ENCODE data around the gene S100A3.
A peak's percentile ranks its signal among the peaks of the same experiment; 100 is the strongest.
"Not testable (repeated sequence)": the region's sequence is repeated elsewhere in the genome, so short reads cannot be mapped to it uniquely, and the experiment has no call there.

The S100A3 gene

DNA sequence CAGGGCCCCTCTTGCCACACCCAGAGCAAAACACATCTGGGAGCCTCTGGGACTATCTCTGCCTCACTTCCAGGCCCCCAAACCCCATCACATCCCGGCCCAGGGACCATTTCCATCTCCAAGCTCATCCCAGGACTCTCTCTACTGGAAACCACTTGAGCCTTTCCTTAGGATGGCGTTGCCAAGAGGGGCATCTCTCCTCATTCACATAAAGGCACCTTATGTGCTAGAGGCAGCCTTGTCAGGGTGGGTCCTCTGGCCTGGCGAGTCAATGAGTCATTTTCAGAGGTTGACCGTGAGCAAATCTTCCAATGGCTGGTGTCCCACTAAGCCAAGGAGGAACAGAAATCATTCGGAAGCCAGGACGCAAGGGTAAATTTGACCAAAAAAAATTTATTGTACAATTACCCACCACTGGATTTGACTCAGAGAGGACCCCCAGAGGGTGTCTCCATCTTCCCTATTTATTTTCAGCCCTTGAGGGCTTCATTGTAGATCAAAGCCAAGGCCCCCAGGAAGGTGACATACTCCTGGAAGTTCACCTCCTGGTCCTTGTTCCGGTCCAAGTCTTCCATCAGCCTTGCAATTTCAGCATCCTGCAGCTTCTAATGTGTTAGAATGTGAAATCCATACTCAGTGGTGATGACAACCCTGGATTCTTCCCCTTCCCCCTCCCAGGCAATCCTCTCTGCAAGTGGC is 14.7 kb downstream of the S100A3 start:
- DNase-seq, result no peak

DNA sequence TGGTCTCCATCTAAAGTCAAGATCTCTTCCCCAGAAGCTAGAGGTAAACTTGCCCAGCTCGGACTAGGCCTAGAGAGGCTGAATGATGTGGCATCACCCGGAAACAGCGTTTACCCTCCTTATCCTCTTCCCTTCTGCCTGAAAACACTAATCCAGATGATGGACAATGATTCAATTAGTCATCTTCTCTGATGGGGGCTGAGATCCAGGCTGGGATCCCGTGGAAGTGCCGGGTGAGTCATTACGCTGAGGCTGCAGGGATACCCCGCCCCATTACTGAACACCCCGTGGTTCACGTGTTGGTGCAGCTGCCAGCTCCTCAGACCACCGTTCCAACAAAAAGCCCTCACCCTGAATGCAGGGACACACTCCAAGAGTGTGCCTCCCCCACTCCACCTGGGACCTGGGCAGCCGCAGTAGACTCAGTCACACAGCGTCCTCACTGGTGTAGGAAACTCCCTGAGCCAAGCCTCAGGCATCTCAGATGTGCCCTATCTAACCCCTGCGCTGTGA is 15.3 kb downstream of the S100A3 start:
- no peak for DNase-seq

- peak; percentile 54 to 82 for DNase-seq
Observed at GRCh38 chr1:153532769-153533599, 16.1 kb downstream of the S100A3 start.

DNA sequence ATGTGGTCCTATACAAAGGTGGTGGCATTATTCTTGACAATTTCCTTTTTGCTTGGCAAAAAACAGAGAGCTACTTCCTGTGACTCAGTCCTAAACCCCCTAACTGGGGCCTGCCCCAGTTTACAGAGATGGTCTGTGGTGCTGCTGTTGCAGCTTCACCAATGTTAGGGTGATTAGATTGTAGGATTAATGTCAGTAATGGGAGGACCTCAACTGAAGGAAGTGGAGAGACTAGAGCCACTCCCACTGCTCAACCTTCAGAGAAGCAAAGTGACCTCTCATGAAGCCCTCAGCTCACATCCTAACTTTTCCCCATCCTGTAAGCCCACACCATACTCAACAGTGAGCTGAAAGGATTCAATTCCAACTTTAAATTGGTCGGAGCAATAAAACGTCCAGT is 16.9 kb downstream of the S100A3 start:
- DNase-seq, result peak in 1 of 2 donors; percentile 53

- no peak for DNase-seq
Observed at GRCh38 chr1:153531638-153532037, 17.4 kb downstream of the S100A3 start.

DNA sequence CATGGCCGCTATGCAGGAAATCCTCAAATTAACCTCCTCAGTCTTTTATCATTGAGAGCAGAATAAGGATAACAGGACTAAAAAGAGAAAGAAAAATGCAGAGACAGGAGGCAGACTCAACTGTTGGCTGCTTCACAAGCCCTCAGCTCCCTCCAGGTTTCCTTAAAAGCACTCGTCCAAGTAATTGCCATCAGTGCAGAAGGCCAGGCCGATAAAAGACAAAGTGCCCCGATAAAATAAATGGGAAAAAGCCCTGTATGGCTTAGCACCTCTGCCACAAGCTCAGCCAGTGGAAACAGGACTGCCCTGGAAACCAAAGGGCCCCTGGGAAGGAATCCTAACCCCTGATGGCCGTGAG is 21.4 kb downstream of the S100A3 start:
- no peak for DNase-seq

GRCh38 chr1:153527023-153527682 is 21.9 kb downstream of the S100A3 start:
- no peak for DNase-seq

DNA sequence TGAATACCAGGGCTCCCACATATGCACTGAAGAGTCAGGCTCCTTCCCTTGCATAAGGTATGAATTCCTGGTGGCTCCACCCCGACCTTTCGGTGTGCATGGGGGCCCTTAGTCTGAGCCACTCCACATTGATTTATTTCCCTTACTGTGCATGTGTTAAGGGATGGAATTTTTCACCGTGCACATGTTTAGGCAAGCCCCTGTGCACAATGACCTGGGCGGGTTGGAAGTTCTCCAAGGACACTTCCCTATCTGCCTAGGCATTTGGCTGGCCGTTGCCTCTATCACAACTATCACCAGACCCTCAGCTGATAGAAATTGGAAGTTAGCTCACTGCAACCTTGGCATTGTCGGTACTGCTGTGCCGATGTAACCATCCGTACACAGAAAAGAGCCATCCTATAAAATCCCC is 22.9 kb downstream of the S100A3 start:
- no peak for DNase-seq

- DNase-seq, result no peak
Observed at GRCh38 chr1:153525088-153525728, 23.9 kb downstream of the S100A3 start.

GRCh38 chr1:153522353-153523048 is 26.6 kb downstream of the S100A3 start:
- DNase-seq, result not testable (repeated sequence)

DNA sequence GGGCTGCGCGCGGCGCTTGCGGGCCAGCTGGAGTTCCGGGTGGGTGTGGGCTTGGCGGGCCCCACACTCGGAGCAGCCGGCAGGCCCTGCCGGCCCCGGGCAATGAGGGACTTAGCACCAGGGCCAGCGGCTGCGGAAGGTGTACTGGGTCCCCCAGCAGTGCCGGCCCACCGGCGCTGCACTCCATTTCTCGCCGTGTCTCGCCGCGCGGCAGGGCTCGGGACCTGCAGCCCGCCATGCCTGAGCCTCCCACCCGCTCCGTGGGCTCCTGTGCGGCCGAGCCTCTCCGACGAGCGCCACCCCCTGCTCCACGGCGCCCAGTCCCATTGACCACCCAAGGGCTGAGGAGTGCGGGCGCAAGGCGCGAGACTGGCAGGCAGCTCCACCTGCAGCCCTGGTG is 27.2 kb downstream of the S100A3 start:
- DNase-seq, result not testable (repeated sequence)

DNA sequence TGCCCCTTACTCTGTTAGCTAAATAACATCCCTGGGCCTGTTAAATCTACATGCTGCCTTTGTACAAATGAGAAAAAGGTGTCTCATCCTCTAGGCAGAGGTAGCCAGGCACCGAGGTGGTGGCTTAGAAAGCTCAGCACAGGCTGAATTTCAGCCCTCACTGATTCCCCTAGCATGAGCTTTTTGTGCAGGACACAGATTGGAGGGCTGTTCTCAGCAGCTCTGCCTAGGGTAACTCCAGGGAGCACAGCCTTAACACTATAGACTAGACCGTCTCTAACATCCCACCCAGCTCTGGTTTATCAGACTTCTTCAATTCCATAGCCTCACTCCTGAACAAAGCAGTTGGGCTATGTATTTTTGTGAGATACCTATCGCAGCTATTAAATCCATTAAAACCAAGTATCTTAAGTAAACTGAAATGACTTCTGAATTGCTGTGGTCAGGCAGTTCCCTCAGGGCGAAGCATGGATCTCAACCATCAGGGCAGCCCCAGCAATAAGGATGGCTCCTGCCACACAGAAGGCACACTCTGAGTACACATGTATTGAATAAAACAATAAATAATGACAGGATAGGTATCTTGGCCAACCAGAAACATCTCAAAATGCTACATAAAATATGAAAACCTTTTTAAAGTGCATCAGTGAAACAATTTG is 28.1 kb downstream of the S100A3 start:
- DNase-seq, result no peak

GRCh38 chr1:153520137-153520691 is 28.8 kb downstream of the S100A3 start:
- not testable (repeated sequence) for DNase-seq

- DNase-seq, result no peak
Observed at GRCh38 chr1:153519242-153519641, 29.8 kb downstream of the S100A3 start.

GRCh38 chr1:153515504-153516394 is 33.3 kb downstream of the S100A3 start:
- no peak for DNase-seq

DNA sequence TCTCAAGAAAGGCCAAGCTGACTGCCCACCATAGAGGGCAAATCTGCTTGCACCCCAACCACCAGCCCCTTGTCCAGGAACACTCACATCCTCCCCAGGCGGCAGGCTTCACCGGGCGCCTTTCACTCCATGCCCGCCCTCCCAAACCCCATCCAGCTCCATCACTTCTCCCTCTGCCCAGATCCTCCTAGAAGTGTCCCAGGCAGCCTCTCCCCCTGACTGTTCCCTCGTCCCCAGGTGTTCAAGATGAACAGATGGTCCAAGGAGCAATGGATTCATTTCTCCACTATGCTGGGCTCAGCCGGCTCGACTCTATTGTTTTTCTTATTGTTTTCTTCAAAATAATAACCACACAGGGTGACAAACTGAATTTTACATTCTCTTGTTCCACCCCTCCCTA is 35.4 kb downstream of the S100A3 start:
- DNase-seq, result no peak

DNA sequence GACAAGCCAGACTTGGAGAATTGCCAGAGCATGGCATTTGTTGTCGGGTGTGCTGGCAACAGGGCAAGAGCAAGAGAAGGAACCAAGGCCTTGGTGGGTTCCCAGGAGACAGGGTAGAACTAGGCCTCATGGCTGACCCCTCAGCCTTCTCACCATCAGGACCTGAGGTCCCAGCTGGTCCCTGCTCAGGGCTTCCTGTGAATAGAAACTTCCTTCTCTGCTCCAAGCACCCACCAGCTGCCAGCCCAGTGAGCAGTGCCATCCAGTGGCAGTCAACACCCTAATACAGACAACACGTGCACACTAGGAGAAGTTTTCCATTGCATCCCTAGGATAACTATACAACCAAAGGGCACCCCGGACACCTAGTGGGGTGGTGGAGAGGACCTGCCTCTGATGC is 36.0 kb downstream of the S100A3 start:
- peak in 1 of 2 donors; percentile 14 for DNase-seq

GRCh38 chr1:153510984-153511410 is 38.1 kb downstream of the S100A3 start:
- DNase-seq, result peak; percentile 36 to 41

DNA sequence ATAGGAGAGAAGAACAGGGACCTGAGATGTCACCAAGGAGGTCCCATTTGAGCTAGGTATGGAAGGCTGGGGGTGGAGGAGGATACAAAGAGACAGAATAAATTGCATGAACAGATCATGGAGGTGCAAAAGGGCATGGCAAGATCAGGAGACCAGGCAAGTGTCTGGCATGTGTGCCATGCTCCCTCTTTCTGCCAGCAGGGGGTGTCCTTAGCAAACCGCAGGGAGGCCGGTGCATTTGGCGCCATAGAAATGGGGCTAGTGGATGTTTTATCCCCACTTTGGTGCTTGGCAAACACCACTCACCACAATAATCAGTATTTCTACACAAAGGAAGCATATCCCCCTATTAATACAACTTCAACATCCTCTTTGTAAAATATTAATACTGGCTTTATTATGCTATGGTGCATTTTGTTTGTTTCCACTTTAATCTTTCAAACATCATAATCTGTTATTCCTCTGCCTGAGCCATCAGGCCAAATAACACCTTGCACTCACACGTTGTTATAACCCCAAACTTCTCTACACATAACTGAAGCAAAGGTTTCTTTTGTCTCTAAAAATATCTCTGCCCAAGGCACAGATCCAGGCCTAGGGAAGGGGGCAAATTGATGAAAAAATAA is 39.2 kb downstream of the S100A3 start:
- peak in 1 of 2 donors; percentile 33 for DNase-seq

DNA sequence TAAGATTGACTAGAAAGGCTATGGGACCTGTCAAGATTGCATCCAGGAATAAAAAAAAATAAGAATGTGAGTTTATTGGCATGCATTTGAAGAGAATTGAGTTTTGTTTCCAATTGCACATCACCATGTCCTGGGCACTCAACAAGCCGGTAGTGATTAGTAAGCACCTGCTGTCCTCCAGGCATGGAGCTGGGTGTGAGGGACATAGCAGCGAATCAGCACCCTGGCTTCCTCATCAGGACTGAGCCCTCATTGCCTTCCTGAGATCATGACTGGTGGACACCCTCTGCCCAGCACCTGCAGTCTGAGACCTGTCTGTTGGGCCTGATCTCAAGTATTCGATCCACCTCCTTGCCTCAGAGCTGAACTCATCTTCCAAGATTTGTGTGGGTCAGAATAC is 40.0 kb downstream of the S100A3 start:
- DNase-seq, result no peak
